ENCODE results near the gene METTL26. TPM values are rescaled to one million over a fixed set of nuclear protein-coding genes. Genes with fewer than 3 reads are reported as not detected.

Gene METTL26
- total and polyA plus RNA-seq, 2 of the 4 experiments (the other 2 are of a cell fraction) = 46.8 to 128 TPM

- Histone ChIP-seq H3K9me3 (ENCODE audit: control insufficient read depth, insufficient read depth, low read length) (no peaks in the 10 kb centered on the region), H4K8ac (ENCODE audit: low read depth in 2 of 2, low read length in 2 of 2) (peak overlapping the region in 1 of 2 experiments; percentile 63; a peak in 1 of 4 replicates), H2AK9ac (replicated peaks; ENCODE audit: low read depth, low read length, poor library complexity) (peak overlapping the region; percentile 80), H3K4me3 (ENCODE audit: insufficient read depth, low read depth, low read length) (no peak overlapping the region), H3K56ac (ENCODE audit: extremely low read depth, insufficient read depth, low read length) (no peak overlapping the region), H2BK15ac (ENCODE audit: low read depth, low read length) (peak overlapping the region; percentile 56; the same call in 1 of the 3 replicates), H4K5ac (ENCODE audit: low read depth, low read length) (peak overlapping the region; percentile 51), H2AK5ac (ENCODE audit: low read depth, low read length) (peak overlapping the region; percentile 94), H3K27me3 (ENCODE audit: control insufficient read depth, insufficient read depth, low read length) (no peaks in the 10 kb centered on the region), H3K4me2 (ENCODE audit: low read depth, low read length) (no peak overlapping the region), H3K18ac (ENCODE audit: low read depth, low read length) (0 out of 2 replicates have a peak overlapping the region, but pooled peaks have one; percentile 10), H3K79me1 (ENCODE audit: low read depth in 1 of 2, low read length in 2 of 2) (peaks cover 6 to 38% of the 10 kb centered on the region in 2 experiments; a peak in 2 of 4 replicates), H3K23ac (ENCODE audit: low read depth, low read length) (no peak overlapping the region), H3K36me3 (ENCODE audit: control insufficient read depth, insufficient read depth, low read length) (peaks cover 7% of the 10 kb centered on the region; the same call in 1 of the 2 replicates), H3K14ac (replicated peaks; ENCODE audit: low read depth, low read length) (peak overlapping the region; percentile 20; the same call in 1 of the 2 replicates), H3K4ac (ENCODE audit: low read depth, low read length) (peak overlapping the region; percentile 69), H2BK5ac (ENCODE audit: low read depth, low read length, poor library complexity, severe bottlenecking) (peak overlapping the region; percentile 80), H2AFZ (replicated peaks; ENCODE audit: low read length, poor library complexity) (no peak overlapping the region), H3K4me1 (ENCODE audit: control insufficient read depth, insufficient read depth, low read length) (peaks cover 25% of the 10 kb centered on the region), H2BK20ac (ENCODE audit: low read depth, low read length) (no peak overlapping the region; the same call in 1 of the 2 replicates), H4K20me1 (ENCODE audit: insufficient read depth, low read length) (0 out of 2 replicates have a peak, but pooled peaks cover 3% of the 10 kb centered on the region), H4K91ac (ENCODE audit: insufficient read depth, low read depth, low read length) (peak overlapping the region; percentile 53), H3K9ac (ENCODE audit: low read depth, low read length) (no peak overlapping the region), H3K27ac (ENCODE audit: insufficient read depth, low read length) (peak overlapping the region; percentile 56), H2BK120ac (ENCODE audit: low read depth, low read length) (peak overlapping the region; percentile 72), H3K9me1 (ENCODE audit: insufficient read depth, low read length) (peaks cover 4% of the 10 kb centered on the region; the same call in 1 of the 2 replicates)
- in situ Hi-C loops (cut with MboI; ENCODE audit: low sequenced_read_pairs) = no loop called here
- BruUV-seq (replicated peaks) = no TSS peak
- CTCF ChIA-PET = no interaction called here
- WGBS, 2 experiments (ENCODE audit: extremely low coverage in 2 of 2, insufficient read length in 1 of 2) = 87% methylated on average over 33 of the region's 50 CpGs; no CpG with 5 or more reads in 1 of the 2 experiments
- DNase-seq (no peak), ATAC-seq (ENCODE audit: low read depth) (no peak)
- POLR2A ChIA-PET (ENCODE audit: unreplicated experiment) = no interaction called here
- dilution Hi-C loops (cut with HindIII; ENCODE audit: low sequenced_read_pairs, unreplicated experiment) = no loop called here
- intact Hi-C loops (cut with micrococcal nuclease) = loop anchor here (1.0 kb wide), 1 partner anchor 9 kb away; the partner anchor contains the start of gene METTL26
- no peak for TF ChIP-seq SMC3 (IDR thresholded peaks at IDR 0.05; ENCODE audit: low read depth, low read length)
- no peak for TF ChIP-seq MAZ (IDR thresholded peaks at IDR 0.05; ENCODE audit: borderline replicate concordance, low read depth, low read length)
- no peak for TF ChIP-seq RAD21 (IDR thresholded peaks at IDR 0.05; ENCODE audit: low read length)
- TF ChIP-seq BHLHE40 (IDR thresholded peaks at IDR 0.05; ENCODE audit: low read depth, low read length) = no peak
- no peak for TF ChIP-seq NFE2L2 (IDR thresholded peaks at IDR 0.05; ENCODE audit: low read depth, low read length)
- TF ChIP-seq USF2 (IDR thresholded peaks at IDR 0.05; ENCODE audit: low read depth, low read length) = no peak
- TF ChIP-seq FOS (IDR thresholded peaks at IDR 0.05; ENCODE audit: low read depth, low read length) = no peak
- TF ChIP-seq POLR2A (IDR thresholded peaks at IDR 0.05; ENCODE audit: low read depth, low read length) = no peak
- no peak for TF ChIP-seq CTCF (conservative IDR thresholded peaks at IDR 0.05; ENCODE audit: low read depth, low read length)
- no peak for TF ChIP-seq MXI1 (IDR thresholded peaks at IDR 0.05; ENCODE audit: borderline replicate concordance, low read depth, low read length)
- no peak for TF ChIP-seq CHD1 (IDR thresholded peaks at IDR 0.05; ENCODE audit: low read depth, low read length)
- TF ChIP-seq MAFK (IDR thresholded peaks at IDR 0.05; ENCODE audit: low read depth, low read length) = no peak
- no peak for TF ChIP-seq RCOR1 (IDR thresholded peaks at IDR 0.05; ENCODE audit: insufficient replicate concordance, low read length)
- TF ChIP-seq RFX5 (IDR thresholded peaks at IDR 0.05; ENCODE audit: low read depth, low read length) = no peak
Measured at GRCh38 chr16:627454-628239, 8.5 kb downstream of the METTL26 start.

Data from IMR-90 (cell line).